IMR-90 (cell line): ENCODE results near the gene FXYD4.

Experiments
- BHLHE40 ChIP-seq: fragments of 150-350 bp; IDR thresholded peaks from 2 replicates; pipeline ENCODE4 v1.6.1; 2016; ENCODE audit warnings: mild to moderate bottlenecking, low read depth, low read length
- CEBPB ChIP-seq: IDR thresholded peaks from 2 replicates; pipeline ENCODE4 v1.6.1; 2012; ENCODE audit warnings: low read depth, low read length, improper control_type of control experiment
- CHD1 ChIP-seq: IDR thresholded peaks from 2 replicates; pipeline ENCODE4 v1.6.1; 2012; ENCODE audit warnings: low read depth, low read length, improper control_type of control experiment
- FOS ChIP-seq: fragments of 150-350 bp; IDR thresholded peaks from 2 replicates; pipeline ENCODE4 v1.6.1; 2016; ENCODE audit warnings: low read depth, low read length
- MAFK ChIP-seq: IDR thresholded peaks from 2 replicates; pipeline ENCODE4 v1.6.1; 2012; ENCODE audit warnings: low read depth, low read length, improper control_type of control experiment
- MXI1 ChIP-seq: IDR thresholded peaks from 2 replicates; pipeline ENCODE4 v1.6.1; 2012; ENCODE audit warnings: low read depth, mild to moderate bottlenecking, low read length, moderate library complexity, borderline replicate concordance
- POLR2A ChIP-seq: IDR thresholded peaks from 2 replicates; pipeline ENCODE4 v1.6.1; 2012; ENCODE audit warnings: mild to moderate bottlenecking, low read depth, low read length
- RAD21 ChIP-seq: IDR thresholded peaks from 2 replicates; pipeline ENCODE4 v1.6.1; 2012; ENCODE audit warnings: low read length, improper control_type of control experiment
- RCOR1 ChIP-seq: IDR thresholded peaks from 2 replicates; pipeline ENCODE4 v1.6.1; 2012; ENCODE audit warnings: mild to moderate bottlenecking, low read length, improper control_type of control experiment; ENCODE audit not compliant: insufficient replicate concordance
- RFX5 ChIP-seq: IDR thresholded peaks from 2 replicates; pipeline ENCODE4 v1.8.0; 2012; ENCODE audit warnings: low read depth, mild to moderate bottlenecking, low read length, moderate library complexity
- SMC3 ChIP-seq: fragments of 150-350 bp; IDR thresholded peaks from 2 replicates; pipeline ENCODE4 v1.6.1; 2016; ENCODE audit warnings: low read depth, mild to moderate bottlenecking, antibody characterized with exemption, low read length, moderate library complexity
- TF ChIP-seq, protein P1 (sequence below): conservative IDR thresholded peaks from 2 replicates; pipeline ENCODE4 v1.5.1; 2012; ENCODE audit warnings: mild to moderate bottlenecking, low read depth, low read length, improper control_type of control experiment
- TF ChIP-seq, protein P2 (sequence below): fragments of 150-350 bp; IDR thresholded peaks from 2 replicates; pipeline ENCODE4 v1.6.1; 2016; ENCODE audit warnings: low read depth, mild to moderate bottlenecking, low read length, moderate library complexity, borderline replicate concordance
- TF ChIP-seq, protein P3 (sequence below): fragments of 150-350 bp; IDR thresholded peaks from 2 replicates; pipeline ENCODE4 v1.6.1; 2017; ENCODE audit warnings: mild to moderate bottlenecking, antibody characterized with exemption, low read length, low read depth

DNA sequence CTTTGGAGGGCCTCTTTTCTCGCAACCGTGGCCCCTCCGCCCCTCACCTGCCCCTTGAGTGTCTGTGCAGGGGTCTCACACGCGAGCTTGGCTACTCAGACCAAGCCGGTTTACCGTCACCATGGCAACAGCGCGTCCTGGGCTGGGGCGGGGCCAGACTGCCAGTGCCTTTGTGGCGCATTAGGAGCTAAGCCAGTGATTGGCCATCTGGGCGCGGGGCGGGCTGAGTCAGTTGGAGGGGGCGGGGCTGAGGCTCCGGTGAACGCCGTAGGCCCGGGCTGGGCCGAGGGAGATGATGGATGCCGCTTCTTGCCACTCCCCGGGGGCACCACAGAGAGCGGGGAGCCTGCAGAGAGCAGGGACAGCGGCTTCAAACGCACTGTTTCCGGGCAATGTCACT, 48.7 kb upstream of the FXYD4 start:
- TF ChIP-seq, protein P1, sequence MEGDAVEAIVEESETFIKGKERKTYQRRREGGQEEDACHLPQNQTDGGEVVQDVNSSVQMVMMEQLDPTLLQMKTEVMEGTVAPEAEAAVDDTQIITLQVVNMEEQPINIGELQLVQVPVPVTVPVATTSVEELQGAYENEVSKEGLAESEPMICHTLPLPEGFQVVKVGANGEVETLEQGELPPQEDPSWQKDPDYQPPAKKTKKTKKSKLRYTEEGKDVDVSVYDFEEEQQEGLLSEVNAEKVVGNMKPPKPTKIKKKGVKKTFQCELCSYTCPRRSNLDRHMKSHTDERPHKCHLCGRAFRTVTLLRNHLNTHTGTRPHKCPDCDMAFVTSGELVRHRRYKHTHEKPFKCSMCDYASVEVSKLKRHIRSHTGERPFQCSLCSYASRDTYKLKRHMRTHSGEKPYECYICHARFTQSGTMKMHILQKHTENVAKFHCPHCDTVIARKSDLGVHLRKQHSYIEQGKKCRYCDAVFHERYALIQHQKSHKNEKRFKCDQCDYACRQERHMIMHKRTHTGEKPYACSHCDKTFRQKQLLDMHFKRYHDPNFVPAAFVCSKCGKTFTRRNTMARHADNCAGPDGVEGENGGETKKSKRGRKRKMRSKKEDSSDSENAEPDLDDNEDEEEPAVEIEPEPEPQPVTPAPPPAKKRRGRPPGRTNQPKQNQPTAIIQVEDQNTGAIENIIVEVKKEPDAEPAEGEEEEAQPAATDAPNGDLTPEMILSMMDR, result no peak
- TF ChIP-seq SMC3 (no peak), RFX5 (no peak), POLR2A (no peak), MAFK (no peak), CEBPB (no peak), CHD1 (no peak), FOS (no peak), RCOR1 (no peak), BHLHE40 (no peak), RAD21 (no peak), MXI1 (no peak)
- TF ChIP-seq, protein P2, sequence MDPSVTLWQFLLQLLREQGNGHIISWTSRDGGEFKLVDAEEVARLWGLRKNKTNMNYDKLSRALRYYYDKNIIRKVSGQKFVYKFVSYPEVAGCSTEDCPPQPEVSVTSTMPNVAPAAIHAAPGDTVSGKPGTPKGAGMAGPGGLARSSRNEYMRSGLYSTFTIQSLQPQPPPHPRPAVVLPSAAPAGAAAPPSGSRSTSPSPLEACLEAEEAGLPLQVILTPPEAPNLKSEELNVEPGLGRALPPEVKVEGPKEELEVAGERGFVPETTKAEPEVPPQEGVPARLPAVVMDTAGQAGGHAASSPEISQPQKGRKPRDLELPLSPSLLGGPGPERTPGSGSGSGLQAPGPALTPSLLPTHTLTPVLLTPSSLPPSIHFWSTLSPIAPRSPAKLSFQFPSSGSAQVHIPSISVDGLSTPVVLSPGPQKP, result no peak
- TF ChIP-seq, protein P3, sequence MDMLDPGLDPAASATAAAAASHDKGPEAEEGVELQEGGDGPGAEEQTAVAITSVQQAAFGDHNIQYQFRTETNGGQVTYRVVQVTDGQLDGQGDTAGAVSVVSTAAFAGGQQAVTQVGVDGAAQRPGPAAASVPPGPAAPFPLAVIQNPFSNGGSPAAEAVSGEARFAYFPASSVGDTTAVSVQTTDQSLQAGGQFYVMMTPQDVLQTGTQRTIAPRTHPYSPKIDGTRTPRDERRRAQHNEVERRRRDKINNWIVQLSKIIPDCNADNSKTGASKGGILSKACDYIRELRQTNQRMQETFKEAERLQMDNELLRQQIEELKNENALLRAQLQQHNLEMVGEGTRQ, result no peak
